ENCODE measurements around the gene SLAMF7. TPM values are rescaled to one million over a fixed set of nuclear protein-coding genes. Genes with fewer than 3 reads are reported as not detected.

SLAMF7 gene
- polyA plus RNA-seq, 1 donor (not counting 4 experiments of a cell fraction or from before 2014, with no cell fraction given) = 31.0 TPM

- no peaks in the 10 kb centered on the region for H3K9me1 ChIP-seq (ENCODE audit: control insufficient read depth, extremely low read depth, insufficient read depth, low read length)
- dilution Hi-C loops (cut with MboI; ENCODE audit: extremely low pct_ligation_motif_present, low sequenced_read_pairs) = no loop called here
- no peaks in the 10 kb centered on the region for H3K27me3 ChIP-seq (ENCODE audit: control insufficient read depth, extremely low read depth, insufficient read depth, low read length)
- no peak overlapping the region for H2AFZ ChIP-seq (ENCODE audit: control insufficient read depth, low read length)
- no peak overlapping the region for H3K27ac ChIP-seq (ENCODE audit: control insufficient read depth, insufficient read depth, low read length)
- no peaks in the 10 kb centered on the region for H3K9me3 ChIP-seq (ENCODE audit: control insufficient read depth, low read depth, low read length)
- no peaks in the 10 kb centered on the region for H3K36me3 ChIP-seq (ENCODE audit: control insufficient read depth in 2 of 2, extremely low read depth in 1 of 2, insufficient read depth in 2 of 2, low read length in 2 of 2)
- DNase-seq (ENCODE audit: low read depth, low spot score) = no peak
- H4K20me1 ChIP-seq (ENCODE audit: control insufficient read depth, extremely low read depth, insufficient read depth, low read length) = no peaks in the 10 kb centered on the region
- no peaks in the 10 kb centered on the region for H3K79me2 ChIP-seq (ENCODE audit: control insufficient read depth, insufficient read depth, low read length)
- H3K9ac ChIP-seq (ENCODE audit: control insufficient read depth, extremely low read depth, insufficient read depth, low read length) = no peak overlapping the region
- peaks cover 4% of the 10 kb centered on the region for H3K4me1 ChIP-seq (ENCODE audit: control insufficient read depth, extremely low read depth, insufficient read depth, low read length)
- no peak overlapping the region for H3K4me2 ChIP-seq (ENCODE audit: control insufficient read depth, extremely low read depth, insufficient read depth, low read depth, low read length)
- H3K4me3 ChIP-seq (ENCODE audit: control insufficient read depth in 2 of 3, extremely low read depth in 1 of 3, insufficient read depth in 2 of 3, low read depth in 1 of 3, low read length in 3 of 3) = no peak overlapping the region
- FAIRE-seq = no peak
- TF ChIP-seq CTCF (optimal IDR thresholded peaks at IDR 0.05 in 1 of 3, IDR thresholded peaks at IDR 0.05 in 1 of 3, conservative IDR thresholded peaks at IDR 0.05 in 1 of 3; ENCODE audit: extremely low read depth in 1 of 3, insufficient read depth in 2 of 3, low read length in 3 of 3) (no peak), EZH2 (IDR thresholded peaks at IDR 0.05; ENCODE audit: low read length) (no peak)
Measured at GRCh38 chr1:160717306-160717705, 21.7 kb upstream of the SLAMF7 start.

GRCh38 chr1:160718210-160718609 lies 20.8 kb upstream of the SLAMF7 start:
- H3K4me3 ChIP-seq (ENCODE audit: control insufficient read depth in 2 of 3, extremely low read depth in 1 of 3, insufficient read depth in 2 of 3, low read depth in 1 of 3, low read length in 3 of 3) = no peak overlapping the region
- H3K9me3 ChIP-seq (ENCODE audit: control insufficient read depth, low read depth, low read length) = no peaks in the 10 kb centered on the region
- H3K9me1 ChIP-seq (ENCODE audit: control insufficient read depth, extremely low read depth, insufficient read depth, low read length) = no peaks in the 10 kb centered on the region
- H3K27me3 ChIP-seq (ENCODE audit: control insufficient read depth, extremely low read depth, insufficient read depth, low read length) = no peaks in the 10 kb centered on the region
- no peaks in the 10 kb centered on the region for H4K20me1 ChIP-seq (ENCODE audit: control insufficient read depth, extremely low read depth, insufficient read depth, low read length)
- no peaks in the 10 kb centered on the region for H3K36me3 ChIP-seq (ENCODE audit: control insufficient read depth in 2 of 2, extremely low read depth in 1 of 2, insufficient read depth in 2 of 2, low read length in 2 of 2)
- H3K27ac ChIP-seq (ENCODE audit: control insufficient read depth, insufficient read depth, low read length) = no peak overlapping the region
- H2AFZ ChIP-seq (ENCODE audit: control insufficient read depth, low read length) = no peak overlapping the region
- no peak overlapping the region for H3K4me2 ChIP-seq (ENCODE audit: control insufficient read depth, extremely low read depth, insufficient read depth, low read depth, low read length)
- dilution Hi-C loops (cut with MboI; ENCODE audit: extremely low pct_ligation_motif_present, low sequenced_read_pairs) = no loop called here
- no peak for DNase-seq (ENCODE audit: low read depth, low spot score)
- no peak for FAIRE-seq
- no peaks in the 10 kb centered on the region for H3K79me2 ChIP-seq (ENCODE audit: control insufficient read depth, insufficient read depth, low read length)
- TF ChIP-seq CTCF (optimal IDR thresholded peaks at IDR 0.05 in 1 of 3, IDR thresholded peaks at IDR 0.05 in 1 of 3, conservative IDR thresholded peaks at IDR 0.05 in 1 of 3; ENCODE audit: extremely low read depth in 1 of 3, insufficient read depth in 2 of 3, low read length in 3 of 3) = no peak
- no peak for TF ChIP-seq EZH2 (IDR thresholded peaks at IDR 0.05; ENCODE audit: low read length)
- H3K4me1 ChIP-seq (ENCODE audit: control insufficient read depth, extremely low read depth, insufficient read depth, low read length) = peaks cover 4% of the 10 kb centered on the region
- no peak overlapping the region for H3K9ac ChIP-seq (ENCODE audit: control insufficient read depth, extremely low read depth, insufficient read depth, low read length)
